HFF-Myc (cell line): ENCODE data around the gene CLIC5.

Experiments
- DNase-seq: peaks from one replicate; pipeline ENCODE4 v3.0.0-alpha.2; 2011; ENCODE audit warnings: low read depth; ENCODE audit errors: extremely low read depth
- H3K4me3 ChIP-seq: replicated peaks from 2 replicates; pipeline ENCODE4 v1.5.1; 2011; ENCODE audit warnings: low read depth, mild to moderate bottlenecking, control low read depth, low read length
- TF ChIP-seq, protein P1 (sequence below): IDR thresholded peaks from 2 replicates; pipeline ENCODE4 v1.5.1; 2012; ENCODE audit warnings: mild to moderate bottlenecking, low read depth, low read length, control low read depth; ENCODE audit errors: missing control alignments

Gene CLIC5

DNA sequence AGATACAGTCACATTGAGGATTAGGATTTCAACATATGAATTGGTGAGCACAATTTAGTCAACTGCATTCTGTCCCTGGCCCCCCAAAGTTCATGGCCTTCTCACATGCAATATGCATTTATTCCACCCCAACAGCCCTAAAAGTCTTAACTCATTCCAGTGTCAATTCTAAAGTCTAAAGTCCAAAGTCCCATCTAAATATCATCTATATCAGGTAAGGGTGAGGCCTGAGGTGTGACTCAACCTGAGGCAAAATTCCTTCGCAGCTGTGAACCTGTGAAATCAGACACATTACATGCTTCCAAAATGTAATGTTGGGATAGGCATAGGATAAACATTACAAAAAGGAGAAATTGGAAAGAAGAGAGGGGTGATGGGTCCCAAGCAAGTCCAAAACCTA lies 27.8 kb downstream of the CLIC5 start:
- H3K4me3 ChIP-seq, result no peak overlapping the region
- TF ChIP-seq, protein P1, sequence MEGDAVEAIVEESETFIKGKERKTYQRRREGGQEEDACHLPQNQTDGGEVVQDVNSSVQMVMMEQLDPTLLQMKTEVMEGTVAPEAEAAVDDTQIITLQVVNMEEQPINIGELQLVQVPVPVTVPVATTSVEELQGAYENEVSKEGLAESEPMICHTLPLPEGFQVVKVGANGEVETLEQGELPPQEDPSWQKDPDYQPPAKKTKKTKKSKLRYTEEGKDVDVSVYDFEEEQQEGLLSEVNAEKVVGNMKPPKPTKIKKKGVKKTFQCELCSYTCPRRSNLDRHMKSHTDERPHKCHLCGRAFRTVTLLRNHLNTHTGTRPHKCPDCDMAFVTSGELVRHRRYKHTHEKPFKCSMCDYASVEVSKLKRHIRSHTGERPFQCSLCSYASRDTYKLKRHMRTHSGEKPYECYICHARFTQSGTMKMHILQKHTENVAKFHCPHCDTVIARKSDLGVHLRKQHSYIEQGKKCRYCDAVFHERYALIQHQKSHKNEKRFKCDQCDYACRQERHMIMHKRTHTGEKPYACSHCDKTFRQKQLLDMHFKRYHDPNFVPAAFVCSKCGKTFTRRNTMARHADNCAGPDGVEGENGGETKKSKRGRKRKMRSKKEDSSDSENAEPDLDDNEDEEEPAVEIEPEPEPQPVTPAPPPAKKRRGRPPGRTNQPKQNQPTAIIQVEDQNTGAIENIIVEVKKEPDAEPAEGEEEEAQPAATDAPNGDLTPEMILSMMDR, result no peak
- DNase-seq, result no peak

- H3K4me3 ChIP-seq, result no peak overlapping the region
- DNase-seq, result no peak
- TF ChIP-seq, protein P1, result no peak
Measured at GRCh38 chr6:45986746-45987274, 28.9 kb downstream of the CLIC5 start.

DNA sequence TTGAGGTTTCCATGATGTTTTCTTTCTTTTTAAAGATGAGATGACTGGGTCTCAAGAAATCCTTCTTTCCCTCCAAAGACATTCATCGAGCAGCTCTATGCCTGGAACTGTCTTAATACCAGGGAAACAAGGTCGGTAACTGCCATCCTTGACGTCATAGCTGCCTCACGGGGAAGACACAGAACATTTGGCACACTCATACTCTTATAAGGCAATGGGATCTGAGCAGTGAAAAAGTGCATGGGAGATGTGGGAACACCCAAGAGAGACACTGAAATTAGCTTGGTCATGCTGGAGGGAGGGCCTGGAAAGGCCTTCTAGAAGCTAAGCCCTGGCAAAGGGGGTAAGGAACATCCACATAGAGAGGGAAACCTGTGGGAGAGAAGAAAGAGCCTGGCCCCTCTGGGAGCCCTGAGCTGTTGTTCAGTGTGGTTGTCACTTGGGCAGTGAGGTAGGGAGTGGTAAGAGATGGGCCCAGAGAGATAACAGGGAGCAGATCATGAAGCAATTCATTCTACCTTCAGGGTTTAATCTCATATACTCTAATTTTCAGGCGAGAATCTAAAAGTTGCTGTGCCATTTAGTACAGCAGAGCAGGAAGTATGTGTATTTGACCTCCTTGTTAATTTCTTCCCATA lies 30.8 kb downstream of the CLIC5 start:
- no peak overlapping the region for H3K4me3 ChIP-seq
- DNase-seq, result no peak
- TF ChIP-seq, protein P1, result no peak

DNA sequence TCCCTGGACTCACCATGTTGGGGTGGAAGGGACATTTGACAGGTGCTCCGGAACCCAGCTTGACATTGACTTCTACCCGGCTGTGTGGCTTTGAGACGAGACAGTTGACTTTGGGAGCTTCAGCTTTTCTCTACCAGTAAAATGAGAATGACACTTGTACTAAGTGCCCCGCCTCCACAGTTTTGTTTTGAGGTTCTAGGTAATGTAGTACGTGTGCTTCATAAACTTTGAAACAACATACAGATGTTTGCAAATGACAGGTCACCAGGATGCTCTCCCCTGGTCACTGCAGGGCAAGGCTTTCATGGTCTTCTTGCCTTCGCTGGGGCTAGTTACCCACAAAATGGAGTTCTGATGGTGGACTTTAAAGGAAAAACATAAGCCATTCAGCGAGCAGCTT lies 31.3 kb downstream of the CLIC5 start:
- TF ChIP-seq, protein P1, result no peak
- DNase-seq, result no peak
- H3K4me3 ChIP-seq, result no peak overlapping the region

DNA sequence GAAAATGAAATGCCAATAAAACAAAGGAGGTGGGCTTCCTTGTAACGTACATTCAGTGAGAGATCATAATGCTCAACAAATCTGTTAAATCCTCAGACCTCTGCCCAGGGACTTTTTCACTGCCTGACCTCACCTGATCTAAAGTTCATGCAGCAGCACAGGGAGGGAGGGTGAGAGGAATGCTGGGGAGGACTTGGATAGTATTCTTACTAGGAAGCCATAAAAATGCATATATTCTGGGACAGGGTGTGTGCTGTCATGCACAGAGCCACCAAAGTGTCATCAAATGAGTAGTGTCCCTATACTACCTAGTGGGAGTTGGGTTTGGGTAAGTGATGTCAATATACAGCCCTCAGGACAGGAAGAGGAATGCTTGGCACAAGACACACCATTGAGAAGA lies 32.6 kb downstream of the CLIC5 start:
- no peak for DNase-seq
- H3K4me3 ChIP-seq, result no peak overlapping the region
- TF ChIP-seq, protein P1, result no peak

GRCh38 chr6:45982280-45983036 lies 33.2 kb downstream of the CLIC5 start:
- H3K4me3 ChIP-seq, result no peak overlapping the region
- no peak for DNase-seq
- TF ChIP-seq, protein P1, result no peak

GRCh38 chr6:45981046-45981445 lies 34.6 kb downstream of the CLIC5 start:
- no peak overlapping the region for H3K4me3 ChIP-seq
- DNase-seq, result no peak
- TF ChIP-seq, protein P1, result no peak
